ENCODE data around the gene GOLGA7B.
"Not testable (repeated sequence)": the region's sequence is repeated elsewhere in the genome, so short reads cannot be mapped to it uniquely, and the experiment has no call there.

Gene GOLGA7B

GRCh38 chr10:97843281-97843671 lies 6.4 kb upstream of the GOLGA7B start:
- Histone ChIP-seq H3K27ac (no peak overlapping the region), H3K9ac (no peak overlapping the region), H3K27me3 (peaks cover 0 to 11% (median 0%) of the 10 kb centered on the region in 11 experiments; a peak in 3 of 22 replicates), H3K9me3 (replicated peaks in 1 of 11) (peaks cover 0 to 17% (median 8%) of the 10 kb centered on the region in 11 experiments; a peak in 12 of 22 replicates), H3K36me3 (no peaks in the 10 kb centered on the region), H3K4me2 (peak overlapping the region; percentile 49 to 76 (median 64)), H3K4me1 (peaks cover 27 to 35% (median 31%) of the 10 kb centered on the region in 10 experiments), H3K4me3 (no peak overlapping the region), H4K20me1 (peaks cover 0 to 10% (median 0%) of the 10 kb centered on the region in 11 experiments; a peak in 2 of 22 replicates)
- no peak for TF ChIP-seq Cebpa-rat (IDR thresholded peaks at IDR 0.05)

DNA sequence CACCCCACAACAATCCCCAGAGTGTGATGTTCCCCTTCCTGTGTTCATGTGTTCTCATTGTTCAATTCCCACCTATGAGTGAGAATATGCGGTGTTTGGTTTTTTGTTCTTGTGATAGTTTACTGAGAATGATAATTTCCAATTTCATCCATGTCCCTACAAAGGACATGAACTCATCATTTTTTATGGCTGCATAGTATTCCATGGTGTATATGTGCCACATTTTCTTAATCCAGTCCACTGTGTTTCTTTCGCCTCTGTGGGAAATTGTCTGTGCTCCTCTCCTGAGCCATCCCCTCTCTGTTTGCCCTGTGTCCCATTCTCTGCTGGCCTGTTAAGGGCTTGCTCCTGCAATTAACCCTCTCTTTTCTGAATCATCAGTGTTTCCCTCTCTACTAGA lies 5.7 kb upstream of the GOLGA7B start:
- H3K36me3 ChIP-seq, H3K9ac ChIP-seq, H3K4me3 ChIP-seq, H3K4me2 ChIP-seq, H3K27ac ChIP-seq: not testable (repeated sequence)
- Histone ChIP-seq H3K4me1 (peaks cover 28 to 36% (median 32%) of the 10 kb centered on the region in 10 experiments), H3K9me3 (replicated peaks in 1 of 11) (peaks cover 0 to 17% (median 8%) of the 10 kb centered on the region in 11 experiments; a peak in 12 of 22 replicates), H4K20me1 (peaks cover 0 to 10% (median 0%) of the 10 kb centered on the region in 11 experiments; a peak in 2 of 22 replicates), H3K27me3 (peaks cover 0 to 18% (median 0%) of the 10 kb centered on the region in 11 experiments; a peak in 5 of 22 replicates)

DNA sequence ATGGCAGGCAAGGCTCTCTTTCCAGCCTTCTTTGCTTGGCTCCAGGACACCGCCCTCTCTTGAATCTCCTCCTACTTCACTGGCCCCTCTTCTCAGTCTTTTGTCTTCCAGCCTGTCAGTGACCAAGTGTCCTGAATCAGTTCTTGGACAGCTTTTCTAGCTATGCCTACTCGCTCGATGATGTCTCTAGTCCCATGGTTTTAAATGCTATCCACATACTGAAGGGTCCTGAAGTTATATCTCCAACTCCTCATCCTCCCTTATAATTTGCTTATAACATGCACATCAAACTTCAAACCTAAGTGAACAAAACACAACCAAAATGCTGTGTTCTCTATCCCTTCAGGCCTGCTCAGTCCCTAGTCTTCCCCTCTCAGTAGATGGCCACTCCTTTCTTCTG lies 5.0 kb upstream of the GOLGA7B start:
- Histone ChIP-seq H4K20me1 (peaks cover 0 to 10% (median 0%) of the 10 kb centered on the region in 11 experiments; a peak in 2 of 22 replicates), H3K9ac (no peak overlapping the region), H3K27me3 (peaks cover 0 to 20% (median 0%) of the 10 kb centered on the region in 11 experiments; a peak in 5 of 22 replicates), H3K36me3 (no peaks in the 10 kb centered on the region), H3K4me3 (no peak overlapping the region), H3K9me3 (replicated peaks in 1 of 11) (peaks cover 0 to 17% (median 8%) of the 10 kb centered on the region in 11 experiments; a peak in 12 of 22 replicates), H3K4me1 (peaks cover 27 to 33% (median 32%) of the 10 kb centered on the region in 10 experiments), H3K27ac (no peak overlapping the region), H3K4me2 (no peak overlapping the region)
- TF ChIP-seq Cebpa-rat (IDR thresholded peaks at IDR 0.05): no peak

DNA sequence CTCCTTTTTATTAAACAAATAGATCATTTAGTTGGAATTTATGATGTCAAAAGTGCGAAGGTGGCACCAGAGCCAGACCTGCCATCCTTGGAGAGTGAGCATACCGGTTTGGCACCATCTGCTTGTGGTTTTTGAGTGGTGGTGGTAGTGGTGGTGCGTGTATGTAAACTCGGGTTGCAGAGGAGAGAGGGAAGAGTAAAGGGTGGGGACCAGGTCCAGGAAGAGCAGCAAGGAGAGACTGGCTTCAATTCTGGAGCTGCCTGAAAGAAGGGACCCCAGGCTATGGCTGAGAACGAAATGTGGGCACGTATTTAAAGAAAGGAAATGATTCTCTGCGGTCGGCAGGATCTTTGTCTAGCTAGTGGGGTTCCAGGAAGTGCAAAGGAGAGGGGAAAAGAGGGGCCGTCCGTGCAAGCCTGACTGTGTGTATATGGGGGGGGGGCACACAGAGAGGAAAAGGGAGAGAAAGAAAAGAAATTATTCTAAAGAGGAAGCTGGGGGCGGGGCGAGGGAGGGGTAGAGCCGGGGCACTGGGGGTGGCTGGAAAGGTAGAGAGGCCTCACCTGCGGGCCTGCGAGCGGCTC lies 448 bp upstream of the GOLGA7B start:
- Histone ChIP-seq H3K27ac (no peak overlapping the region), H3K9me3 (replicated peaks in 1 of 11) (peaks cover 0 to 6% (median 2%) of the 10 kb centered on the region in 11 experiments; a peak in 6 of 22 replicates), H3K27me3 (peaks cover 7 to 36% (median 14%) of the 10 kb centered on the region in 11 experiments; a peak in 20 of 22 replicates), H3K36me3 (no peaks in the 10 kb centered on the region), H3K4me3 (peak overlapping the region; percentile 50 to 75 (median 62)), H3K4me1 (peaks cover 26 to 48% (median 38%) of the 10 kb centered on the region in 10 experiments), H3K4me2 (peak overlapping the region; percentile 72 to 87 (median 82)), H3K9ac (peak overlapping the region in 5 of 11 experiments; percentile 13 to 56 (median 48); a peak in 4 of 22 replicates), H4K20me1 (peaks cover 0 to 18% (median 6%) of the 10 kb centered on the region in 11 experiments; a peak in 10 of 22 replicates)
- no peak for TF ChIP-seq Cebpa-rat (IDR thresholded peaks at IDR 0.05)

- H3K36me3 ChIP-seq: no peaks in the 10 kb centered on the region
- H3K27ac ChIP-seq: no peak overlapping the region
- peak overlapping the region; percentile 54 to 87 (median 79) for H3K4me2 ChIP-seq
- no peak for TF ChIP-seq Cebpa-rat (IDR thresholded peaks at IDR 0.05)
- peaks cover 7 to 27% (median 13%) of the 10 kb centered on the region in 11 experiments; a peak in 20 of 22 replicates for H3K27me3 ChIP-seq
- no peak overlapping the region for H3K9ac ChIP-seq
- H3K4me1 ChIP-seq: peaks cover 26 to 60% (median 39%) of the 10 kb centered on the region in 10 experiments
- H3K9me3 ChIP-seq (replicated peaks in 1 of 11): no peaks in the 10 kb centered on the region
- H3K4me3 ChIP-seq: peak overlapping the region in 9 of 10 experiments; percentile 31 to 75 (median 62); a peak in 15 of 20 replicates
- H4K20me1 ChIP-seq: peaks cover 0 to 18% (median 6%) of the 10 kb centered on the region in 11 experiments; a peak in 10 of 22 replicates
These were observed 803 bp downstream of the GOLGA7B start for GRCh38 chr10:97850446-97850845.

DNA sequence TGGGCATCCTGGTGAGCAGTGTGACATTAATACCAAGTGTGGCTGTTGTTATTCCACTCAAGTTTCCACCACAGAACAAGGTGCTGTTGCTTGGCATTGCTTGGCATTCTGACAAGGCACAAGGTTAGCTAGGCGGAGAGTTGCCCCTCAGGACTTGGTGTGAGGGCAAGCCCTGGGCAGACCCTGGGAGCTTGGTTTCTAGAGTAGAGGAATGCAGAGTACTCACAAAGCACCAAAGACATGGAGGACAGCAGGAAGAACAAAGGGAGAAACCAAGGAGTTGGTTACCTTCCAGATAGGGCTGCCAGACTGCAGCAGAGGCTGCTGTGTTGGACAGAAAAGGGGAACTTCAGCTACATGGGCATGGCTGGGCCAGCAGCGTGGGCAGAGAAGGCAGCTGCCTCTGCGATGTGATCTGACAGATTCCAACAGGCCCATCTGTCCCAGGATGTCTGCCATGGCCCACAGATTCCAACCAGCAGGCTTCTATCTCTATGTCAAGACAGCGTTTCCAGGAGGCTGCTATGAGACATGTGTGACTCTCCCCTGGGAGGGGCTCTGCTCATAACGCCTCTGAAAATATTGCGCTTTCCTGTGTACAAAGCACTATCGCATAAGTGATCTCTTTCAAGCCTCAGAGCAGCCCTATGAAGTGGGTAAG lies 1.8 kb downstream of the GOLGA7B start:
- H4K20me1 ChIP-seq: peaks cover 0 to 18% (median 6%) of the 10 kb centered on the region in 11 experiments; a peak in 10 of 22 replicates
- peaks cover 7 to 27% (median 13%) of the 10 kb centered on the region in 11 experiments; a peak in 20 of 22 replicates for H3K27me3 ChIP-seq
- no peak overlapping the region for H3K9ac ChIP-seq
- H3K4me1 ChIP-seq: peaks cover 26 to 62% (median 39%) of the 10 kb centered on the region in 10 experiments
- H3K27ac ChIP-seq: no peak overlapping the region
- no peaks in the 10 kb centered on the region for H3K36me3 ChIP-seq
- no peaks in the 10 kb centered on the region for H3K9me3 ChIP-seq (replicated peaks in 1 of 11)
- no peak overlapping the region for H3K4me3 ChIP-seq
- H3K4me2 ChIP-seq: peak overlapping the region; percentile 54 to 87 (median 79)
- no peak for TF ChIP-seq Cebpa-rat (IDR thresholded peaks at IDR 0.05)

DNA sequence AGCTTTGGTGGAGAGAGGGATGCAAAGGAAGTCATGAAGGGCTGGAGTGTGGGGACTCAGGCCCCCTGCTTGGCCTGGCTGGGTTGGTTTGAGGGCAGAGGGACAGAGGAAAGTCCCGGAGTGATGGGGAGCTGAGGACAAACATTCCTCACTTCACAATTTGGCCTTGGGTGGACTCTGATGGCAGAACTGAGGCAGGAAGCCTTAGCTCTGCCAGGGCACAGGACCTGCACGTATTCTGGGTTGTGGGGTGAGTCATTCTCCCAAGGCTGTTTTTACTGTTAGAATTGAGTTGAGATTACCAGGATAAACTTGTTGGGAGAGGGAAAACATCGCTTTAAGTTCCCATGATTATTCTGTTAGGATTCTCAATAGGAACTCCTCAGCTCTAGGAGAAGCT lies 2.6 kb downstream of the GOLGA7B start:
- H3K9ac ChIP-seq: no peak overlapping the region
- H3K4me2 ChIP-seq: peak overlapping the region; percentile 54 to 87 (median 79); a peak in 20 of 22 replicates
- no peak overlapping the region for H3K27ac ChIP-seq
- no peaks in the 10 kb centered on the region for H3K9me3 ChIP-seq (replicated peaks in 1 of 11)
- H3K4me3 ChIP-seq: no peak overlapping the region
- H4K20me1 ChIP-seq: peaks cover 0 to 18% (median 6%) of the 10 kb centered on the region in 11 experiments; a peak in 10 of 22 replicates
- H3K4me1 ChIP-seq: peaks cover 26 to 68% (median 39%) of the 10 kb centered on the region in 10 experiments
- no peaks in the 10 kb centered on the region for H3K36me3 ChIP-seq
- no peak for TF ChIP-seq Cebpa-rat (IDR thresholded peaks at IDR 0.05)
- H3K27me3 ChIP-seq: peaks cover 7 to 27% (median 13%) of the 10 kb centered on the region in 11 experiments; a peak in 20 of 22 replicates

DNA sequence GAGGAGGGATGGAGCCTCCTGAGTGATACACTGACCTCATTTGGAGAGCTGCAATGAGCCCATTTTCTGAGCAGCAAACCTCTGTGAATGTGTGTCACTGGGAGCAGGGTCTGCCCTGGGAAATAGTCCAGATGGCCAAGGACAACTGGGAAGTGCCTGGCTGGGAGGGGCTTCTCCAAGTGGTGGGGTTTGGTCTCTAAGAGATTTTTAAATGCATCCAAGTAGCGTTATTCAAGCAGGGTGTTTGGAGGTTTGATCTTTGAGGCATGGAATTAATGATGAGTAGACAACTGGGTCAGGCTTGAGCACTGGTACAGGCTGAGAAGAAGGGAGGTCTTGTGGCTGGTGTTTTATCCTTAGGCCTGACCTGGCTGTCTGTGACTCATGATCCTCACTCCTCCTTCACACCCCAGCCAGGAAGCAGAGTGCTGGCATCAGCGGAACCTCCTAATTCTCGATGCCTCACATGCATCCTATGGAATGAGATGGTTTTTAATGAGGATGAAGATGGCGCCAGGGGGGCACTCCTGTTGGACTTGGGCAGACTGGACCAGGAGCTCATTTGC lies 3.3 kb downstream of the GOLGA7B start:
- no peak overlapping the region for H3K27ac ChIP-seq
- H3K4me2 ChIP-seq: peak overlapping the region in 7 of 11 experiments; percentile 13 to 87 (median 80); a peak in 10 of 22 replicates
- H3K27me3 ChIP-seq: peaks cover 7 to 27% (median 13%) of the 10 kb centered on the region in 11 experiments; a peak in 20 of 22 replicates
- no peak for TF ChIP-seq Cebpa-rat (IDR thresholded peaks at IDR 0.05)
- H3K4me1 ChIP-seq: peaks cover 26 to 74% (median 46%) of the 10 kb centered on the region in 10 experiments
- H3K9ac ChIP-seq: no peak overlapping the region
- no peak overlapping the region for H3K4me3 ChIP-seq
- no peaks in the 10 kb centered on the region for H3K36me3 ChIP-seq
- H3K9me3 ChIP-seq (replicated peaks in 1 of 11): no peaks in the 10 kb centered on the region
- peaks cover 0 to 18% (median 6%) of the 10 kb centered on the region in 11 experiments; a peak in 10 of 22 replicates for H4K20me1 ChIP-seq
